Mucosa of descending colon (tissue), 3 donors: Measurements from ENCODE around the gene DISP3. TPM values are rescaled to one million over a fixed set of nuclear protein-coding genes. Genes with fewer than 3 reads are reported as not detected.

Source experiments
- ATAC-seq: fragments of 200-7000 bp; cut with Tn5 transposase; one replicate; pipeline ENCODE4 v1.9.1; 2020; ENCODE audit warnings: mild to moderate bottlenecking, moderate library complexity
- DNase-seq, 3 donors: peaks; one replicate each; pipeline ENCODE4 v3.0.0-alpha.2; 2020
- H3K36me3 ChIP-seq: fragments of 200-600 bp; one replicate; pipeline ENCODE4 v1.8.0; 2021; ENCODE audit warnings: low read depth, mild to moderate bottlenecking
- H3K4me1 ChIP-seq: fragments of 200-600 bp; one replicate; pipeline ENCODE4 v1.8.0; 2021; ENCODE audit warnings: low read depth, mild to moderate bottlenecking
- H3K4me3 ChIP-seq: fragments of 200-600 bp; one replicate; pipeline ENCODE4 v1.8.0; 2021; ENCODE audit warnings: mild to moderate bottlenecking
- H3K9me3 ChIP-seq: fragments of 200-600 bp; one replicate; pipeline ENCODE4 v1.8.0; 2021; ENCODE audit warnings: mild to moderate bottlenecking
- CTCF ChIP-seq: fragments of 200-600 bp; IDR thresholded peaks from one replicate; pipeline ENCODE4 v1.8.0; 2022; ENCODE audit warnings: antibody characterized with exemption, mild to moderate bottlenecking
- intact Hi-C, 2 donors: fragments of 100-400 bp; cut with DNase I in 1 of 2; cut with micrococcal nuclease in 1 of 2; formaldehyde crosslinking; loops; one replicate each; pipeline versions ENCODE4 v1.11.0 to v1.11.1; 2022; cut with DNase I, micrococcal nuclease
- total RNA-seq, 3 donors: library from RNA; stranded (reverse); fragmentation: NEBNext Ultra II Directional in 2 of 3; extraction: Animal tissue kit (Norgen Biotek cat#: 25700) in 2 of 3; gene quantifications; one replicate each; pipeline versions ENCODE4 v1.2.1 to v1.2.4, GENCODE V29; 2021 to 2023
- donor health status: DM: no; HTN: no; CAD: no; lungs with moderate emphysema.
- donor health status: DM: no; HTN: no; CAD: no.
- donor health status: DM: no; HTN: yes; CAD: no.

Gene DISP3
- total RNA-seq, 3 donors from 2014 or later: 0.17 to 0.23 (median 0.19) TPM

- no peak overlapping the region for H3K4me3 ChIP-seq
- H3K4me1 ChIP-seq: no peaks in the 10 kb centered on the region
- DNase-seq: no peak
- ATAC-seq: no peak
- TF ChIP-seq CTCF: no peak
- intact Hi-C loops: no loop called here
- H3K9me3 ChIP-seq: no peaks in the 10 kb centered on the region
- no peaks in the 10 kb centered on the region for H3K36me3 ChIP-seq
Measured at GRCh38 chr1:11558276-11558675, 79.3 kb downstream of the DISP3 start.

GRCh38 chr1:11558871-11559590, 80.1 kb downstream of the DISP3 start:
- no peaks in the 10 kb centered on the region for H3K9me3 ChIP-seq
- H3K4me3 ChIP-seq: no peak overlapping the region
- no peak for DNase-seq
- no peak for TF ChIP-seq CTCF
- no peaks in the 10 kb centered on the region for H3K36me3 ChIP-seq
- no peak for ATAC-seq
- intact Hi-C loops: no loop called here
- H3K4me1 ChIP-seq: no peaks in the 10 kb centered on the region

- no peaks in the 10 kb centered on the region for H3K9me3 ChIP-seq
- TF ChIP-seq CTCF: no peak
- no peaks in the 10 kb centered on the region for H3K4me1 ChIP-seq
- ATAC-seq (no peak), DNase-seq (no peak)
- no peaks in the 10 kb centered on the region for H3K36me3 ChIP-seq
- H3K4me3 ChIP-seq: no peak overlapping the region
- intact Hi-C loops: no loop called here
Measured at GRCh38 chr1:11559591-11559970, 80.6 kb downstream of the DISP3 start.

GRCh38 chr1:11560061-11560460, 81.1 kb downstream of the DISP3 start:
- no peak for ATAC-seq
- intact Hi-C loops: no loop called here

GRCh38 chr1:11561740-11562139, 82.8 kb downstream of the DISP3 start:
- intact Hi-C loops: no loop called here
- DNase-seq: no peak
- Histone ChIP-seq H3K36me3 (no peaks in the 10 kb centered on the region), H3K4me1 (no peaks in the 10 kb centered on the region), H3K9me3 (no peaks in the 10 kb centered on the region), H3K4me3 (no peak overlapping the region)
- ATAC-seq: no peak
- TF ChIP-seq CTCF: no peak

More at GRCh38 chr1:11560061-11560460, 81.1 kb downstream of the DISP3 start:
- Histone ChIP-seq H3K4me3 (no peak overlapping the region), H3K9me3 (no peaks in the 10 kb centered on the region), H3K36me3 (no peaks in the 10 kb centered on the region), H3K4me1 (no peaks in the 10 kb centered on the region)
- DNase-seq: no peak
- TF ChIP-seq CTCF: no peak

GRCh38 chr1:11562664-11563063, 83.7 kb downstream of the DISP3 start:
- Histone ChIP-seq H3K36me3 (no peaks in the 10 kb centered on the region), H3K9me3 (no peaks in the 10 kb centered on the region), H3K4me3 (no peak overlapping the region), H3K4me1 (no peaks in the 10 kb centered on the region)
- ATAC-seq (no peak), DNase-seq (no peak)
- TF ChIP-seq CTCF: no peak
- intact Hi-C loops: no loop called here
